ENCODE data around the gene RASSF9.

RASSF9 gene

GRCh38 chr12:85836197-85837090, at the start of gene RASSF9:
Gene RASSF9, minus strand, starts transcription at chr12:85836409. Its CDS starts 208 bp downstream, at chr12:85836201.
- H3K4me3 ChIP-seq (ENCODE audit: low read length): peak within 1 kb of the TSS; percentile 77
- TF ChIP-seq CTCF (IDR thresholded peaks at IDR 0.05; ENCODE audit: insufficient read depth, low read depth, low read length, missing control alignments): no peak
- peak; percentile 78 for DNase-seq (ENCODE audit: low read depth)

GRCh38 chr12:85883763-85884162, 47.6 kb upstream of the RASSF9 start:
- no peak for TF ChIP-seq CTCF (IDR thresholded peaks at IDR 0.05; ENCODE audit: insufficient read depth, low read depth, low read length, missing control alignments)
- H3K4me3 ChIP-seq (ENCODE audit: low read length): no peak overlapping the region
- no peak for DNase-seq (ENCODE audit: low read depth)

GRCh38 chr12:85877459-85877858, 41.2 kb upstream of the RASSF9 start:
- no peak for TF ChIP-seq CTCF (IDR thresholded peaks at IDR 0.05; ENCODE audit: insufficient read depth, low read depth, low read length, missing control alignments)
- DNase-seq (ENCODE audit: low read depth): no peak
- no peak overlapping the region for H3K4me3 ChIP-seq (ENCODE audit: low read length)

- no peak within 1 kb of the TSS for H3K4me3 ChIP-seq (ENCODE audit: low read length)
- no peak for TF ChIP-seq CTCF (IDR thresholded peaks at IDR 0.05; ENCODE audit: insufficient read depth, low read depth, low read length, missing control alignments)
- DNase-seq (ENCODE audit: low read depth): no peak
Observed at GRCh38 chr12:85874031-85874461, 37.8 kb upstream of the RASSF9 start, which contains the start of gene NTS. Gene NTS, plus strand, starts transcription at chr12:85874295. Its CDS starts 109 bp downstream, at chr12:85874404.

- no peak overlapping the region for H3K4me3 ChIP-seq (ENCODE audit: low read length)
- DNase-seq (ENCODE audit: low read depth): peak; percentile 72
- peak; percentile 78 for TF ChIP-seq CTCF (IDR thresholded peaks at IDR 0.05; ENCODE audit: insufficient read depth, low read depth, low read length, missing control alignments)
Observed at GRCh38 chr12:85872497-85873091, 36.4 kb upstream of the RASSF9 start.

- DNase-seq (ENCODE audit: low read depth): peak; percentile 71
- no peak overlapping the region for H3K4me3 ChIP-seq (ENCODE audit: low read length)
- TF ChIP-seq CTCF (IDR thresholded peaks at IDR 0.05; ENCODE audit: insufficient read depth, low read depth, low read length, missing control alignments): peak; percentile 80
Observed at GRCh38 chr12:85866986-85867776, 31.0 kb upstream of the RASSF9 start.
